NK-92 (cell line): Measurements from ENCODE around the gene APBA2.
"Not testable (repeated sequence)": the region's sequence is repeated elsewhere in the genome, so short reads cannot be mapped to it uniquely, and the experiment has no call there.

Experiments
- DNase-seq: peaks from one replicate; lab custom pipeline; 2025; ENCODE audit not compliant: unreplicated experiment; lab: John Stamatoyannopoulos, UW

The APBA2 gene

GRCh38 chr15:28876845-28877185 lies 9.0 kb upstream of the APBA2 start:
- DNase-seq = no peak

- no peak for DNase-seq
These were observed 7.6 kb upstream of the APBA2 start for GRCh38 chr15:28878209-28878608.

GRCh38 chr15:28879551-28879950 lies 6.2 kb upstream of the APBA2 start:
- DNase-seq = no peak

GRCh38 chr15:28880680-28881079 lies 5.1 kb upstream of the APBA2 start:
- no peak for DNase-seq

- no peak for DNase-seq
These were observed 4.6 kb upstream of the APBA2 start for GRCh38 chr15:28881170-28881569.

GRCh38 chr15:28881600-28881999 lies 4.2 kb upstream of the APBA2 start:
- no peak for DNase-seq

- DNase-seq = no peak
These were observed 1.4 kb upstream of the APBA2 start for GRCh38 chr15:28884151-28884940.

- no peak for DNase-seq
These were observed 595 bp upstream of the APBA2 start for GRCh38 chr15:28885128-28885629.

- no peak for DNase-seq
These were observed 911 bp downstream of the APBA2 start for GRCh38 chr15:28886431-28887338.

GRCh38 chr15:28887339-28888174 lies 1.8 kb downstream of the APBA2 start:
- no peak for DNase-seq

GRCh38 chr15:28888302-28888894 lies 2.6 kb downstream of the APBA2 start:
- DNase-seq = no peak

GRCh38 chr15:28888900-28889299 lies 3.1 kb downstream of the APBA2 start:
- no peak for DNase-seq

- no peak for DNase-seq
These were observed 3.6 kb downstream of the APBA2 start for GRCh38 chr15:28889346-28889745.

GRCh38 chr15:28889871-28890270 lies 4.1 kb downstream of the APBA2 start:
- DNase-seq = not testable (repeated sequence)

- not testable (repeated sequence) for DNase-seq
These were observed 4.5 kb downstream of the APBA2 start for GRCh38 chr15:28890291-28890690.

GRCh38 chr15:28890711-28891495 lies 5.1 kb downstream of the APBA2 start:
- no peak for DNase-seq

- DNase-seq = no peak
These were observed 5.8 kb downstream of the APBA2 start for GRCh38 chr15:28891588-28891987.

- DNase-seq = no peak
These were observed 7.2 kb downstream of the APBA2 start for GRCh38 chr15:28892789-28893610.

GRCh38 chr15:28894631-28895030 lies 8.9 kb downstream of the APBA2 start:
- DNase-seq = no peak
